VCaP (cell line): Measurements from ENCODE around the gene MAP4K4.

ENCODE experiments used
- H3K27ac ChIP-seq: fragments of 450-650 bp; 2 replicates; pipeline ENCODE4 v1.5.1; 2017
- CTCF ChIP-seq: fragments of 450-650 bp; conservative IDR thresholded peaks from 2 replicates; pipeline ENCODE4 v1.5.1; 2017; ENCODE audit warnings: mild to moderate bottlenecking, moderate library complexity

MAP4K4 gene

GRCh38 chr2:101717071-101717845, 19.8 kb downstream of the MAP4K4 start:
- H3K27ac ChIP-seq: no peak overlapping the region
- TF ChIP-seq CTCF: no peak

- no peak overlapping the region for H3K27ac ChIP-seq
- no peak for TF ChIP-seq CTCF
These were observed 21.0 kb downstream of the MAP4K4 start for GRCh38 chr2:101718479-101718878.

GRCh38 chr2:101718993-101719571, 21.6 kb downstream of the MAP4K4 start:
- no peak overlapping the region for H3K27ac ChIP-seq
- no peak for TF ChIP-seq CTCF

- TF ChIP-seq CTCF: no peak
- H3K27ac ChIP-seq: no peak overlapping the region
These were observed 23.2 kb downstream of the MAP4K4 start for GRCh38 chr2:101720732-101721131.

- H3K27ac ChIP-seq: no peak overlapping the region
- no peak for TF ChIP-seq CTCF
These were observed 25.4 kb downstream of the MAP4K4 start for GRCh38 chr2:101722864-101723263.

- H3K27ac ChIP-seq: no peak overlapping the region
- no peak for TF ChIP-seq CTCF
These were observed 26.0 kb downstream of the MAP4K4 start for GRCh38 chr2:101723371-101724124.

- no peak for TF ChIP-seq CTCF
- no peak overlapping the region for H3K27ac ChIP-seq
These were observed 26.6 kb downstream of the MAP4K4 start for GRCh38 chr2:101724125-101724474.
